Astrocyte (in vitro differentiated cells and primary cell): ENCODE results near the gene PTGFRN. TPM values are rescaled to one million over a fixed set of nuclear protein-coding genes. Genes with fewer than 3 reads are reported as not detected.

ENCODE experiments used
- DNase-seq: peaks from one replicate; pipeline ENCODE4 v3.0.0-alpha.2; 2010; ENCODE audit warnings: low read depth
- FAIRE-seq: peaks from 2 replicates; lab custom pipeline; 2011; peaks lifted over from hg19 to GRCh38; lab: Jason Lieb, UNC
- H2AFZ ChIP-seq: 2 replicates; pipeline ENCODE4 v1.6.0; 2012; ENCODE audit warnings: low read depth, low read length, inconsistent platforms
- H3K27ac ChIP-seq: 2 replicates; pipeline ENCODE4 v1.5.1; 2011; ENCODE audit warnings: low read depth, low read length, inconsistent platforms
- H3K27me3 ChIP-seq: 2 replicates; pipeline ENCODE4 v1.6.0; 2011; ENCODE audit warnings: low read length, inconsistent platforms; ENCODE audit not compliant: insufficient read depth
- H3K36me3 ChIP-seq: 2 replicates; pipeline ENCODE4 v1.5.1; 2011; ENCODE audit warnings: low read length, inconsistent platforms; ENCODE audit not compliant: insufficient read depth
- H3K4me1 ChIP-seq: 2 replicates; pipeline ENCODE4 v1.5.1; 2011; ENCODE audit warnings: low read length, inconsistent platforms; ENCODE audit not compliant: insufficient read depth
- H3K4me2 ChIP-seq: 2 replicates; pipeline ENCODE4 v1.6.0; 2012; ENCODE audit warnings: low read length, inconsistent platforms
- H3K4me3 ChIP-seq: 2 replicates; pipeline ENCODE4 v1.5.1; 2011; ENCODE audit warnings: low read depth, mild to moderate bottlenecking, low read length, inconsistent platforms; ENCODE audit not compliant: insufficient read depth
- H3K79me2 ChIP-seq: 2 replicates; pipeline ENCODE4 v1.6.0; 2012; ENCODE audit warnings: mild to moderate bottlenecking, low read length, inconsistent platforms; ENCODE audit not compliant: insufficient read depth
- H3K9ac ChIP-seq: 2 replicates; pipeline ENCODE4 v1.6.0; 2012; ENCODE audit warnings: mild to moderate bottlenecking, low read length, inconsistent platforms
- H3K9me3 ChIP-seq: 2 replicates; pipeline ENCODE4 v1.5.1; 2012; ENCODE audit warnings: low read depth, mild to moderate bottlenecking, low read length, inconsistent platforms; ENCODE audit not compliant: insufficient read depth
- H4K20me1 ChIP-seq: 2 replicates; pipeline ENCODE4 v1.6.0; 2012; ENCODE audit warnings: low read length, inconsistent platforms; ENCODE audit not compliant: insufficient read depth
- H3K27ac Mint-ChIP-seq: one replicate; pipeline ENCODE4 v1.8.0; 2021; ENCODE audit warnings: mild to moderate bottlenecking, mixed read lengths; ENCODE audit not compliant: unreplicated experiment
- H3K27me3 Mint-ChIP-seq: one replicate; pipeline ENCODE4 v1.8.0; 2021; ENCODE audit warnings: low read depth, mixed read lengths; ENCODE audit not compliant: unreplicated experiment
- H3K36me3 Mint-ChIP-seq: one replicate; pipeline ENCODE4 v1.8.0; 2021; ENCODE audit warnings: low read depth, mixed read lengths; ENCODE audit not compliant: unreplicated experiment
- H3K4me1 Mint-ChIP-seq: one replicate; pipeline ENCODE4 v1.8.0; 2021; ENCODE audit warnings: low read depth, mixed read lengths; ENCODE audit not compliant: unreplicated experiment
- H3K4me3 Mint-ChIP-seq: one replicate; pipeline ENCODE4 v1.8.0; 2021; ENCODE audit warnings: mild to moderate bottlenecking, moderate library complexity, mixed read lengths; ENCODE audit not compliant: unreplicated experiment
- H3K9me3 Mint-ChIP-seq: one replicate; pipeline ENCODE4 v1.8.0; 2021; ENCODE audit warnings: mild to moderate bottlenecking, mixed read lengths; ENCODE audit not compliant: unreplicated experiment
- EZH2 ChIP-seq: IDR thresholded peaks from 2 replicates; pipeline ENCODE4 v1.6.1; 2012; ENCODE audit warnings: mild to moderate bottlenecking, low read length, inconsistent platforms; ENCODE audit not compliant: insufficient read depth
- total RNA-seq: library from RNA; stranded (reverse); gene quantifications from 2 replicates; pipeline ENCODE4 v1.2.1, GENCODE V29; 2021
- TF ChIP-seq, protein P1 (sequence below): IDR thresholded peaks from 2 replicates; pipeline ENCODE4 v1.5.1; 2011; ENCODE audit warnings: low read depth, mild to moderate bottlenecking, inconsistent platforms, low read length, moderate library complexity; ENCODE audit not compliant: insufficient read depth

Gene PTGFRN
- total RNA-seq, 1 donor from 2014 or later = 157 TPM

DNA sequence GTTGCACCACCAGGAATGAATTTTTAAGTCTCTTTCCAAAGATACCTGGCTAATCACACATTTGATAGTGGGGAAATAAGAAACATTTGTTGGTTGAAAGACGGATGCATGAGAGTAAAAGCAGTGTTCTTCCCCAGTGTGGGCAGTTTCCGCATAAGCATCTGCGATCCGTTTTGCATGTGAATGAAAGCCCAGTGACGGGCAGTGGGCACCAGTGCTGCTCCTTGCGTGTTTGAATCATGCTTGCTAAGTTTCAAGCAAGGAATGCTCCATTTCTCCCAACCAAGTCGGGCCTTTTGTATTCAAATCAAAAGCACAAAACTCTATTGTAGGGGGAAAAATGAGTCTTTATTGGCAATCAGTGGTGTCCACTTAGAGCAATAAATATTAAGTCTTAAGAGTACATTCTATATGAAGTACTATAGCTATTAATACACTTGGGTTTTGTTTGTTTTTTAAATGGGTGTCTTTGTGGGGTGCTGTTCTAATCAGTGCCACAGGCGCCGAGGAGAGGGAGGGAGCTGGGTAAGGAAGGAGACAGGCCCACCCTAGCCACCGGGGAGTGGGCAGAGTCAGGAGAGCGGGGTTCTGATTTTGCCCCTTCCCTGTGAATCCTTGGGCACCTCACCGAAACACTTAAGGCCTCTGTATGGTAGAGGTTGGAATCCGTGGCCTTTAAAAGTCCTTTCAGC, 750 bp upstream of the PTGFRN start:
- Histone ChIP-seq H3K9me3 (no peaks in the 10 kb centered on the region), H2AFZ (peak overlapping the region; percentile 82), H3K4me3 (peak overlapping the region; percentile 65), H3K4me1 (peaks cover 19% of the 10 kb centered on the region), H3K9ac (peak overlapping the region; percentile 88), H3K4me2 (peak overlapping the region; percentile 93), H4K20me1 (peaks cover 22% of the 10 kb centered on the region), H3K79me2 (peaks cover 36% of the 10 kb centered on the region), H3K27me3 (no peaks in the 10 kb centered on the region), H3K36me3 (no peaks in the 10 kb centered on the region), H3K27ac (peak overlapping the region; percentile 60)
- Mint-ChIP-seq H3K4me1 (peaks cover 6% of the 10 kb centered on the region), H3K36me3 (no peaks in the 10 kb centered on the region), H3K4me3 (peak overlapping the region; percentile 88), H3K27me3 (peaks cover 4% of the 10 kb centered on the region), H3K9me3 (no peaks in the 10 kb centered on the region), H3K27ac (peak overlapping the region; percentile 98)
- DNase-seq (no peak), FAIRE-seq (no peak)
- TF ChIP-seq, protein P1, sequence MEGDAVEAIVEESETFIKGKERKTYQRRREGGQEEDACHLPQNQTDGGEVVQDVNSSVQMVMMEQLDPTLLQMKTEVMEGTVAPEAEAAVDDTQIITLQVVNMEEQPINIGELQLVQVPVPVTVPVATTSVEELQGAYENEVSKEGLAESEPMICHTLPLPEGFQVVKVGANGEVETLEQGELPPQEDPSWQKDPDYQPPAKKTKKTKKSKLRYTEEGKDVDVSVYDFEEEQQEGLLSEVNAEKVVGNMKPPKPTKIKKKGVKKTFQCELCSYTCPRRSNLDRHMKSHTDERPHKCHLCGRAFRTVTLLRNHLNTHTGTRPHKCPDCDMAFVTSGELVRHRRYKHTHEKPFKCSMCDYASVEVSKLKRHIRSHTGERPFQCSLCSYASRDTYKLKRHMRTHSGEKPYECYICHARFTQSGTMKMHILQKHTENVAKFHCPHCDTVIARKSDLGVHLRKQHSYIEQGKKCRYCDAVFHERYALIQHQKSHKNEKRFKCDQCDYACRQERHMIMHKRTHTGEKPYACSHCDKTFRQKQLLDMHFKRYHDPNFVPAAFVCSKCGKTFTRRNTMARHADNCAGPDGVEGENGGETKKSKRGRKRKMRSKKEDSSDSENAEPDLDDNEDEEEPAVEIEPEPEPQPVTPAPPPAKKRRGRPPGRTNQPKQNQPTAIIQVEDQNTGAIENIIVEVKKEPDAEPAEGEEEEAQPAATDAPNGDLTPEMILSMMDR = no peak
- TF ChIP-seq EZH2 = no peak

DNA sequence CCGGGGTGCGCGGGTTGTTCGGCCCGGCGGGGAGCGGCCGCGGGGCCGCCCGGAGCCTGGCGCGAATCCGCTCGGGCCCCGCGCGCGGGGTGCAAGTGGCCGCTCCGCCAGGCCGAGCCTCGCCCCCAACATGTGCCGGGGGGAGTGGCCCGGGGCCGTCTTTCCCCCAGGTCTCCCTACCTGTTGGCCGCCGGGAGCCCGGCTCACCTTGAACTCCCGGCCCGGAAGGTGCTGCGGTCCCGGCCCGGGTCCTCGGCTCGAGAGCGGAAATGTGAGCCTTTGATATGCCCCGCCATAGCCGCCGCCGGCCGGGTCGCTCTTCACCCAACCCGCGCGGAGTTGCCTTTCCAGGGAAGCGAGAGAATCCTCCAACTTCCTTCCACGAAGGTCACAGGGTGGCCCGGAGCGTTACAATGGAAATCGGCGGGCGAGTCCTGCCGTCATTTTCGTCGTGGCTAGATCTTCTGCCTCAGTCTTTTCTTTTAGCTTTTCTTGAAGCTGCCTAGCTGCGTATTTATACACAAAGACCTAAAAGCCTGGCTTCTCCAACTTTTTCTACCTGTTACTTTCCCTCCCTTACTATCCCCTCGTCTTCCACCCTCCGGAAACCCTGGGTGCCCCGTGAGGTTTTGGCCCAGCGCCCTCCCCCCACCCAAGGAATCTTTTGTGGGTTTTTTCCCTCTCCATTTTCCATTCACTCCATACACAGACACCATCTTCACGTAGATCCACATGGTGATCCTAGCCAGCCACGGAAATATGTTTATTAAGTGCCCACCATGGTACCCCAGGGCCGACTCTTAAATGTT, 867 bp downstream of the PTGFRN start:
- H4K20me1 ChIP-seq = peaks cover 35% of the 10 kb centered on the region
- TF ChIP-seq, protein P1 = no peak
- TF ChIP-seq EZH2 = no peak
- no peak for DNase-seq
- Mint-ChIP-seq H3K4me1 (peaks cover 7% of the 10 kb centered on the region), H3K27ac (no peak overlapping the region), H3K4me3 (no peak overlapping the region), H3K9me3 (no peaks in the 10 kb centered on the region), H3K36me3 (no peaks in the 10 kb centered on the region), H3K27me3 (peaks cover 4% of the 10 kb centered on the region)
- H3K79me2 ChIP-seq = peaks cover 49% of the 10 kb centered on the region
- H3K36me3 ChIP-seq = no peaks in the 10 kb centered on the region
- no peaks in the 10 kb centered on the region for H3K27me3 ChIP-seq
- peak overlapping the region; percentile 88 for H3K9ac ChIP-seq
- H2AFZ ChIP-seq = peak overlapping the region; percentile 82
- H3K9me3 ChIP-seq = no peaks in the 10 kb centered on the region
- no peak for FAIRE-seq
- H3K4me2 ChIP-seq = peak overlapping the region; percentile 93
- peak overlapping the region; percentile 60 for H3K27ac ChIP-seq
- H3K4me1 ChIP-seq = peaks cover 22% of the 10 kb centered on the region
- peak overlapping the region; percentile 65 for H3K4me3 ChIP-seq
